NT2/D1 (cell line): Measurements from ENCODE around the gene COX19.
"Not testable (repeated sequence)": the region's sequence is repeated elsewhere in the genome, so short reads cannot be mapped to it uniquely, and the experiment has no call there.

Experiments used
- DNase-seq: peaks from one replicate; pipeline ENCODE4 v3.0.0-alpha.2; 2011; ENCODE audit warnings: low read depth, low spot score
- H3K27me3 ChIP-seq: 2 replicates; pipeline ENCODE4 v1.6.0; 2011; ENCODE audit warnings: mild to moderate bottlenecking; ENCODE audit not compliant: insufficient read length, insufficient read depth
- H3K36me3 ChIP-seq: 2 replicates; pipeline ENCODE4 v1.6.1; 2011; ENCODE audit warnings: mild to moderate bottlenecking, low read length, mixed read lengths; ENCODE audit not compliant: insufficient read depth, insufficient read length
- H3K4me1 ChIP-seq: 2 replicates; pipeline ENCODE4 v1.5.1; 2011; ENCODE audit not compliant: insufficient read depth, insufficient read length
- H3K4me3 ChIP-seq: 2 replicates; pipeline ENCODE4 v1.5.1; 2011; ENCODE audit warnings: low read depth; ENCODE audit not compliant: insufficient read length
- H3K9ac ChIP-seq: 2 replicates; pipeline ENCODE4 v1.6.0; 2011; ENCODE audit warnings: low read depth; ENCODE audit not compliant: insufficient read length
- H3K9me3 ChIP-seq: 2 replicates; pipeline ENCODE4 v1.5.1; 2011; ENCODE audit warnings: mild to moderate bottlenecking, low read length; ENCODE audit not compliant: insufficient read depth
- SUZ12 ChIP-seq: IDR thresholded peaks from 2 replicates; pipeline ENCODE4 v1.6.1; 2011; ENCODE audit not compliant: insufficient read length, insufficient read depth; ENCODE audit errors: extremely low read depth
- YY1 ChIP-seq: IDR thresholded peaks from 2 replicates; pipeline ENCODE4 v1.6.1; 2011; ENCODE audit not compliant: insufficient read length, insufficient read depth
- ZNF274 ChIP-seq: IDR thresholded peaks from 2 replicates; pipeline ENCODE4 v1.6.1; 2011; ENCODE audit warnings: mild to moderate bottlenecking, low read depth, low read length

Gene COX19

GRCh38 chr7:1008733-1009363, 33.5 kb upstream of the COX19 start:
- Histone ChIP-seq H3K27me3 (no peaks in the 10 kb centered on the region), H3K9ac (no peak overlapping the region), H3K9me3 (no peaks in the 10 kb centered on the region), H3K4me1 (peaks cover 11% of the 10 kb centered on the region), H3K4me3 (no peak overlapping the region), H3K36me3 (peaks cover 54% of the 10 kb centered on the region)
- TF ChIP-seq SUZ12 = no peak
- TF ChIP-seq ZNF274 = no peak
- no peak for TF ChIP-seq YY1
- DNase-seq = no peak

GRCh38 chr7:1007901-1008300, 32.6 kb upstream of the COX19 start:
- no peak for TF ChIP-seq SUZ12
- no peak for TF ChIP-seq YY1
- no peak for TF ChIP-seq ZNF274
- Histone ChIP-seq H3K36me3 (peaks cover 54% of the 10 kb centered on the region), H3K4me3 (no peak overlapping the region), H3K4me1 (peaks cover 11% of the 10 kb centered on the region), H3K27me3 (no peaks in the 10 kb centered on the region), H3K9me3 (no peaks in the 10 kb centered on the region), H3K9ac (no peak overlapping the region)
- DNase-seq = no peak

- DNase-seq = no peak
- no peaks in the 10 kb centered on the region for H3K9me3 ChIP-seq
- no peak overlapping the region for H3K4me3 ChIP-seq
- H3K36me3 ChIP-seq = peaks cover 49% of the 10 kb centered on the region
- no peaks in the 10 kb centered on the region for H3K27me3 ChIP-seq
- H3K4me1 ChIP-seq = peaks cover 12% of the 10 kb centered on the region
- TF ChIP-seq SUZ12 (no peak), YY1 (no peak), ZNF274 (no peak)
- H3K9ac ChIP-seq = no peak overlapping the region
These were observed 30.0 kb upstream of the COX19 start for GRCh38 chr7:1005303-1005702.

- H3K9ac ChIP-seq = no peak overlapping the region
- H3K9me3 ChIP-seq = no peaks in the 10 kb centered on the region
- H3K36me3 ChIP-seq = peaks cover 41% of the 10 kb centered on the region
- no peaks in the 10 kb centered on the region for H3K27me3 ChIP-seq
- TF ChIP-seq ZNF274 (no peak), YY1 (no peak), SUZ12 (no peak)
- peaks cover 18% of the 10 kb centered on the region for H3K4me1 ChIP-seq
- no peak for DNase-seq
- no peak overlapping the region for H3K4me3 ChIP-seq
These were observed 28.9 kb upstream of the COX19 start for GRCh38 chr7:1004018-1004852.

- not testable (repeated sequence) for H3K9ac ChIP-seq, H3K27me3 ChIP-seq, H3K4me3 ChIP-seq, H3K9me3 ChIP-seq, DNase-seq
- peaks cover 23% of the 10 kb centered on the region for H3K36me3 ChIP-seq
- H3K4me1 ChIP-seq = peaks cover 14% of the 10 kb centered on the region
These were observed 27.1 kb upstream of the COX19 start for GRCh38 chr7:1002445-1002844.

GRCh38 chr7:1002026-1002425, 26.7 kb upstream of the COX19 start:
- not testable (repeated sequence) for H3K27me3 ChIP-seq, H3K9me3 ChIP-seq, H3K9ac ChIP-seq, DNase-seq, H3K4me3 ChIP-seq
- peaks cover 16% of the 10 kb centered on the region for H3K4me1 ChIP-seq
- peaks cover 21% of the 10 kb centered on the region for H3K36me3 ChIP-seq

GRCh38 chr7:1001069-1001770, 25.9 kb upstream of the COX19 start:
- H3K9me3 ChIP-seq, H3K4me3 ChIP-seq, H3K27me3 ChIP-seq: not testable (repeated sequence)
- H3K4me1 ChIP-seq = peaks cover 22% of the 10 kb centered on the region
- DNase-seq = peak; percentile 48
- H3K36me3 ChIP-seq = peaks cover 26% of the 10 kb centered on the region
- H3K9ac ChIP-seq = peak overlapping the region; percentile 36
